Endothelial cell of hepatic sinusoid (primary cell): ENCODE measurements around the gene SERPINE2.

Experiments
- in situ Hi-C: cut with HindIII; loops from 2 replicates; pipeline ENCODE4 v1.10.0; 2017; ENCODE audit warnings: low sequenced_read_pairs

The SERPINE2 gene

GRCh38 chr2:224039080-224039769 is at the start of gene SERPINE2:
Gene SERPINE2, minus strand, starts transcription at chr2:224039286. Its CDS starts 37,386 bp downstream, at chr2:224001900.
- in situ Hi-C loops = no loop called here

GRCh38 chr2:224086226-224086914 is 47.3 kb upstream of the SERPINE2 start:
- in situ Hi-C loops = loop anchor here (5.0 kb wide), 1 partner anchor 56 kb away; no protein-coding TSS in a partner anchor

- in situ Hi-C loops = loop anchor here (5.0 kb wide), 1 partner anchor 56 kb away; no protein-coding TSS in a partner anchor
Measured at GRCh38 chr2:224085811-224086210, 46.7 kb upstream of the SERPINE2 start.

- in situ Hi-C loops = loop anchor here (5.0 kb wide), 1 partner anchor 57 kb away; no protein-coding TSS in a partner anchor
Measured at GRCh38 chr2:224085246-224085645, 46.2 kb upstream of the SERPINE2 start.

GRCh38 chr2:224084266-224084892 is 45.3 kb upstream of the SERPINE2 start:
- in situ Hi-C loops = no loop called here

- in situ Hi-C loops = no loop called here
Measured at GRCh38 chr2:224083638-224084037, 44.6 kb upstream of the SERPINE2 start.

GRCh38 chr2:224078656-224079055 is 39.6 kb upstream of the SERPINE2 start:
- in situ Hi-C loops = no loop called here

- in situ Hi-C loops = no loop called here
Measured at GRCh38 chr2:224077773-224078507, 38.9 kb upstream of the SERPINE2 start.

- in situ Hi-C loops = no loop called here
Measured at GRCh38 chr2:224075588-224075987, 36.5 kb upstream of the SERPINE2 start.

GRCh38 chr2:224073676-224074075 is 34.6 kb upstream of the SERPINE2 start:
- in situ Hi-C loops = no loop called here

GRCh38 chr2:224072541-224073188 is 33.6 kb upstream of the SERPINE2 start:
- in situ Hi-C loops = no loop called here

- in situ Hi-C loops = no loop called here
Measured at GRCh38 chr2:224069172-224069571, 30.1 kb upstream of the SERPINE2 start.

GRCh38 chr2:224063298-224063648 is 24.2 kb upstream of the SERPINE2 start:
- in situ Hi-C loops = no loop called here

GRCh38 chr2:224062481-224063297 is 23.6 kb upstream of the SERPINE2 start:
- in situ Hi-C loops = no loop called here

GRCh38 chr2:224060783-224061482 is 21.8 kb upstream of the SERPINE2 start:
- in situ Hi-C loops = no loop called here

GRCh38 chr2:224059178-224059577 is 20.1 kb upstream of the SERPINE2 start:
- in situ Hi-C loops = no loop called here

- in situ Hi-C loops = no loop called here
Measured at GRCh38 chr2:224058048-224058775, 19.1 kb upstream of the SERPINE2 start.

- in situ Hi-C loops = no loop called here
Measured at GRCh38 chr2:224056889-224057288, 17.8 kb upstream of the SERPINE2 start.

GRCh38 chr2:224055101-224055500 is 16.0 kb upstream of the SERPINE2 start:
- in situ Hi-C loops = no loop called here
